GM18868 (cell line): ENCODE results near the gene TMEM200C.
"Not testable (repeated sequence)": the region's sequence is repeated elsewhere in the genome, so short reads cannot be mapped to it uniquely, and the experiment has no call there.

Experiments used
- ATAC-seq: cut with Tn5 transposase; IDR thresholded peaks from one replicate; pipeline ENCODE4 v1.9.1; 2021; ENCODE audit warnings: mild to moderate bottlenecking, moderate library complexity; ENCODE audit not compliant: unreplicated experiment

TMEM200C gene

GRCh38 chr18:5892823-5893431, 2.4 kb downstream of the TMEM200C start:
- no peak for ATAC-seq

GRCh38 chr18:5891854-5892215, 3.5 kb downstream of the TMEM200C start:
- ATAC-seq, result no peak

GRCh38 chr18:5891184-5891853, 4.0 kb downstream of the TMEM200C start:
- ATAC-seq, result no peak

GRCh38 chr18:5890331-5891183, 4.8 kb downstream of the TMEM200C start:
- ATAC-seq, result peak; percentile 82

- no peak for ATAC-seq
Measured at GRCh38 chr18:5885361-5885760, 10.0 kb downstream of the TMEM200C start.

GRCh38 chr18:5884375-5884774, 10.9 kb downstream of the TMEM200C start:
- ATAC-seq, result peak; percentile 93

GRCh38 chr18:5879479-5879882, 15.8 kb downstream of the TMEM200C start:
- peak; percentile 52 for ATAC-seq

GRCh38 chr18:5876891-5877290, 18.4 kb downstream of the TMEM200C start:
- no peak for ATAC-seq

GRCh38 chr18:5874336-5874735, 21.0 kb downstream of the TMEM200C start:
- ATAC-seq, result no peak

GRCh38 chr18:5872886-5873285, 22.4 kb downstream of the TMEM200C start:
- no peak for ATAC-seq

- ATAC-seq, result no peak
Measured at GRCh38 chr18:5871426-5871825, 23.9 kb downstream of the TMEM200C start.

- peak; percentile 93 for ATAC-seq
Measured at GRCh38 chr18:5868218-5868854, 27.0 kb downstream of the TMEM200C start.

GRCh38 chr18:5865521-5865920, 29.8 kb downstream of the TMEM200C start:
- ATAC-seq, result no peak

- not testable (repeated sequence) for ATAC-seq
Measured at GRCh38 chr18:5862127-5862526, 33.2 kb downstream of the TMEM200C start.

GRCh38 chr18:5857180-5857579, 38.1 kb downstream of the TMEM200C start:
- no peak for ATAC-seq

GRCh38 chr18:5853253-5853652, 42.1 kb downstream of the TMEM200C start:
- ATAC-seq, result no peak

GRCh38 chr18:5851998-5852397, 43.3 kb downstream of the TMEM200C start:
- ATAC-seq, result no peak

- ATAC-seq, result no peak
Measured at GRCh38 chr18:5842653-5843052, 52.7 kb downstream of the TMEM200C start.

GRCh38 chr18:5841518-5841917, 53.8 kb downstream of the TMEM200C start:
- ATAC-seq, result no peak

- no peak for ATAC-seq
Measured at GRCh38 chr18:5840547-5840946, 54.8 kb downstream of the TMEM200C start.

- no peak for ATAC-seq
Measured at GRCh38 chr18:5840025-5840424, 55.3 kb downstream of the TMEM200C start.
